GM18907 (cell line): ENCODE measurements around the gene CCDC177.

Source experiments
- ATAC-seq: cut with Tn5 transposase; IDR thresholded peaks from one replicate; pipeline ENCODE4 v1.9.1; 2021; ENCODE audit warnings: mild to moderate bottlenecking, moderate library complexity; ENCODE audit not compliant: unreplicated experiment

CCDC177 gene

DNA sequence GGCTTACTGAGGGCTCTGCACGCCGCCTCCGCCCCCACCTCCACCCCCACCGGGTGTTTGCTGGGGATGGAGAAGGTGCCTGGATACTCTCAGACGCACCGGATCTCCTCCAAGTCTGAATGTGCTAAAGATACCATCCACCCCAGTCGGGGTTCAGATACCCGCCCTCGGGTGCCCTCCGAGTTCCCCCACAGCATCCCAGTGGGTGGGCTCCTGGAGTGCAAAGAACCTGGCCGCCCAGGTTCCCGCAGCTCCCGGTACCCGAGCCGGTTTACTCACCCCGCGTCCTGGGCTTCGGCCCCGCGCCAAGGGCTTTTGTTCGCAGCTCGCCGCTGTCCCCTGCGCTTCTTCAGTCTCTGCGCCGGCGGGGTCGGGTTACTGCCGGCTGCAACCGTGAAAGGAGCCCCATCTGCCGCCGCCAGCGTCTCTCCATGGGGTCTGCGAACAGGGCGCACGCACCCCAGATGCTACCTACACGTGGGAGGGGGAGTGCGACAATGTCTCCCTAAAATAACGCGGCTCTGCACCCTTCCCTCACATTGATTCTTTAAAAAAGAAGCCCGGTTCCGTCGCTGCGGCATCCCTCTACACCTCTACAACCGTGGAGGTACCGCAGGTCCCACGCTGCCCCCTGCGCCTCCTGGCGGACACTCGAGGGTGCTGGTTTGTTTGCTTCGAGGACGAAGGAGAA lies at the start of gene CCDC177:
TSS of gene CCDC177 (minus strand) at position 609 of the 691 bp plus-strand sequence. CDS start 1,249 bp downstream, outside the sequence.
- ATAC-seq = no peak

DNA sequence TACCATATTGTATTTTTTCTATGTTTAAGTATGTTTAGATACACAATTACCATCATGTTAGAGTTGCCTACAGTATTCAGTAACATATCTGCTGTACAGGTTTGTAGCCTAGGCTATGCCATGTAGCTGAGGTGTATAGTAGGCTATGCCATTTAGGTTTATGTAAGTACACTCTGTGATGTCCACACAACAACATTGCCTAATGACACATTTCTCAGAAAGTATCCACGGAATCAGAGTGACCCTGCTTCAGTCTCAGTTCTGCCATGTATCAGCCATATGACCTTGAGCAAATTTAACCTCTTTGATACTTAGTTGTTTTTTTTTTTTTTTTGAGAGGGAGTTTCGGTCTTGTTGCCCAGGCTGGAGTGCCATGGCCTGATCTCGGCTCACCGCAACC lies 49.5 kb upstream of the CCDC177 start:
- ATAC-seq = no peak

DNA sequence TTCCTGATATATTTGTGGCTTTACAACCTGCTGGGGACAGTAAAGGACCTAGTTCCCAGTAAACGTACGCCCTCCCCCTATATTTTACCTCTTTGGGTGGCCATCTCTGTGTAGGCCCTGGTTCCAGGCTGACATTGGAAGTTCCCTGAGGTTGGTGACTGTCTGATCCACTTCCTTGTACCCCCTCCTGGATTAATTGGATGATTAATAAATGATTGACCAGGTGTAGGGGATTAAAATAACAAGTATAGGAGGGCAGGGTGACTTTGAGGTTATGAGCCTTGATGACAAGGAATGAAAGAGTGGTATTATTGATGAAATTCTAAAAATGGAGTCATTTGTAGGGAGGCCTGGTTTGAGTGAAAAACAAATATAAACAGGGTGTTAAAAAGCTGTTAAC lies 46.3 kb upstream of the CCDC177 start:
- ATAC-seq = no peak

DNA sequence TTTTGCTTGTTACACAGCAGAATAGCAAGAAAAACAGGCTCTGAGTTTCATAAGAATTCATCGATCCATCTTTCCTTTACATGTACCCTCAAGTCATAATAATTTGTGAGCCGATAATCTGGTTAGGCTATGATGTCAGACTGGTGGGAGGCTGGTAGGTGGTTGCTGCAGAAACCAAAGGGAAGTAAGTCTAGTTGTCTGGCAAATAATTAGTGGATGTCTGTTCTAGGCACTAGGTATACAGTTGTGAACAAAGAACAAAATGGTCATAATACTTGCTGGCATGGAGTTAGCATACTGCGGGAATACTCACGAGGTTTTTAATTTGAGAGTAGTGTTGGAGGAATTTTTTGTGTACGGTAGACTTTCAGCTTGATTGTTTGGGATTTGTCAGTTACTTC lies 45.5 kb upstream of the CCDC177 start:
- ATAC-seq = no peak

DNA sequence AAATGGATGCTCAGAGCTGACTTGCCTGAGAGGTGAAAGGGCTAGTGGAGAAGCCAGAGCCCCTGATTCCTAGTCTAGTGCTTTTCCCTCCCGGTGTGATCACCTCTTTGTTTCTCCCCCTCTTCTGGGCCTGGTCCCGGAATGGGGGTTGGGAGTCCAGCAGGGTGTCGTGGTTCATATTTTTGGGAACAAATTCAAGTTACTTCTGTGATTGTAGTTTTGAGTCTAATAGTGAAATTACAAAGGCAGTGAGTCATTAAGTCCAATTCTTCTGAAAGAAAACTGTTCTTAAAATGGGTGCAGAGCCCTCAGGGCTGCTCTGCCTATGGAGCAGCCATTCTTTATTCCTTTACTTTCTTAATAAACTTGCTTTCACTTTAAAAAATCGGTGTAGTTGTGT lies 44.3 kb upstream of the CCDC177 start:
- ATAC-seq = no peak

DNA sequence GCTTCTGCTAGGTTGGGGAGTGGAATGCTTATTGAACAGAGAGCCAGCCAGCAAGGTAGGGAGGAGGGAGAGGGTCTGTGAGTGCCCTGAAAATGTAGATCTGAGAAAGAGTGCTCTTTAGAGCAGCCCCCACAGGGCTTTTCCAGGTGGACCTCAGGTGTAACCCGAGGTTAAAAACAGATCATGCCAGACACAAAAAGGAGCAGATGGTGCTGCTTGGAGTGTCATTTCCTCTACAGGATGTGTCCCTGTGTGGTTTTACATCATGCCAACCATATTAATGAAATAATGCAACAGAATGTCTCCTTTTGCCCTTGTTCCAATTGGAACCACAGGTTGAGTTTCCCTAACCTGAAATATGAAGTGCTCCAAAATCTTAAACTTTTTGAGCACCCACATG lies 43.1 kb upstream of the CCDC177 start:
- no peak for ATAC-seq

DNA sequence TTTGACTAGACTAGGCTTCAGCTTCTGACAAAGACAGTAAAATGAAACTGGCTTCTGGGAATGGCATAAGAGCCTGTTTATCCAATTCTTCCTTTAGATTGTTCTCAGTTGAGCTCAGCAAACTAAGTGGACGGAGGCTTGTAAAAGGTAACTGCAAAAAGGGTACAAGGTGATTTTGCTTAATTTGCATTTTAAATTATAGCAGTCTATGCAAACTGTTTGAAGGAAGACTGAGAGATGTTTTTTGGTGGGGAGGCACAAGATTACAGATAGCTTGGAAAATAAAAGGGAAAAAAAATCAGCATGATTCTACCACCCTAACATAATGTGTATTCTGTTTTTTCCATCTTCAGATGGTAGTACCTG lies 41.7 kb upstream of the CCDC177 start:
- ATAC-seq = no peak

DNA sequence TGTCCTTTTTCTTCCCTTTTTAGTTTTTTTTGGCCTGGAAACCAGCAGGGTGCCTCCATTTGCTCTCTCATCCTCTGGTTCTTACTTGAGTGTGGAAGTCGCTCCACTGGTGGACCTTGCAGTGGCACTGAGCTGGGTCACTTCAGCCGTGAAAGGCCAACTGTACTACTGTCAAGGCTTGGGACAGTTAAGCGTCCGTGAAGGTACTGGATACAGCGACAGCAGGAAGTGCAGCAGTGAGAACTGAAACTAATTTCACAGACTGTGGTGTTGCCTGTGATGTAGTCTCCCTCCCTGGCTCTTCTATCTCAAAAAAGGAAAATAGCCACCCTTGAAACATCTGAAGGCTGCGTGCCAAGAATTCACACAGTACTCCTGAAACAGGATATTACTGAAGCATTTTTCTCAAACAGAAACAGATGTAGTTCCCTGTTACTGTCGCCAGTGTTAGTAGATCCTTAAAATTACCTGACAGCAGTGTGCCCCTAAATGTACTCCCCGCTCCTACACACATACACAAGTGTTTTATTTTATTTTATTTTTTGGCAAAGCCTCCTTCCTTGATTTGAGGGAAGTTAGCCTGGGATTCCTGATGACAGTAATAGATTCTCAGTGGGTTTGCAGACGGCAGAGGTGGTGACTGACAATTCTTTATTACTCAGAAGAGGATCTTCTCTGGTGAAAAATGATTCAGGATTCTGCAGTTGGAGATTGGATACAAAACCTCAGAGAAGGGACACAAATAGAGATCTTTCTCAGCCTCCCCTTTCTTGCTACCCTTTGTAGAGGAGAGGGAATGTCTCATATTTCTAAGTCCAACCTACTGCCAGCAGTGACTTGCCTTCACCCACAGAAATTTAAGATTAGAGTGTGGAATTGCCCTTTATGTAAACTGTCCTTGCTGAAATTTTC lies 41.1 kb upstream of the CCDC177 start:
- peak; percentile 52 for ATAC-seq

DNA sequence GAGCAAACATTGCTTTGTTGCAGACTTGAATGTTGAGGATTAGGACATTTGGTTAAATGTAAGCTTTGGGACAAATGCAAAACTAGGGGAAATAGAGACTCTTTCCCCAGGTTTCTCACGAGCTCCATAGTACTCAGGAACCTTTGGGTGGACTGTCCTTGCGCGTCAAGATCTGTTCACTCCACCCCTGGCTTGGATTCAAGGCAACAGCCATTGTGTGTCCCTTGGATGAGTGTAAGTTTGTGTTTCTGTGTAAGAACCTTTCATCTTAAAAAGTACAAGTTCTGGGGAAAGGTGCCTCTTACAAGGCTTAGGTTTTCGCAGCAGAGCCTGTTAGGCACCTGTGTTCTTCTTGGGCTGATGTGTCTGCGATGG lies 40.4 kb upstream of the CCDC177 start:
- ATAC-seq = no peak

DNA sequence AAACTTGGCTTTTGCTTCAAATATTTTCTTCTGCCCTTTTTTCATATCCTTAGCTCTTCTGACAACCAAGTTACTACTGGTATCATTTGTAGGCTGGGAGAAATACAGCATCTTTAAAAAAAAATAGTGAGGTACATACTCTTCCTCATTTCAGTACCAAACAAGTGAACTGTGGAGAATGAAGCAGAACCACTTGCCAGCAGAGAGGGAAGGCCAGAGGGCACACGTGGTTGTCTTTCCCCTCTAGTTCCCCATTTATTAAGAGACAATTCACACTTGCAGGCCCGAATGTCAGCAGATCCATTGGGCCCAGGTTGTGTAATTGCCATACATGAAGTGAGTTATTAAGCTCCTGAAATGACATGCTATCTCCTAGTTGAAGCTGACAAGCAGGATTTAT lies 39.9 kb upstream of the CCDC177 start:
- ATAC-seq = no peak

DNA sequence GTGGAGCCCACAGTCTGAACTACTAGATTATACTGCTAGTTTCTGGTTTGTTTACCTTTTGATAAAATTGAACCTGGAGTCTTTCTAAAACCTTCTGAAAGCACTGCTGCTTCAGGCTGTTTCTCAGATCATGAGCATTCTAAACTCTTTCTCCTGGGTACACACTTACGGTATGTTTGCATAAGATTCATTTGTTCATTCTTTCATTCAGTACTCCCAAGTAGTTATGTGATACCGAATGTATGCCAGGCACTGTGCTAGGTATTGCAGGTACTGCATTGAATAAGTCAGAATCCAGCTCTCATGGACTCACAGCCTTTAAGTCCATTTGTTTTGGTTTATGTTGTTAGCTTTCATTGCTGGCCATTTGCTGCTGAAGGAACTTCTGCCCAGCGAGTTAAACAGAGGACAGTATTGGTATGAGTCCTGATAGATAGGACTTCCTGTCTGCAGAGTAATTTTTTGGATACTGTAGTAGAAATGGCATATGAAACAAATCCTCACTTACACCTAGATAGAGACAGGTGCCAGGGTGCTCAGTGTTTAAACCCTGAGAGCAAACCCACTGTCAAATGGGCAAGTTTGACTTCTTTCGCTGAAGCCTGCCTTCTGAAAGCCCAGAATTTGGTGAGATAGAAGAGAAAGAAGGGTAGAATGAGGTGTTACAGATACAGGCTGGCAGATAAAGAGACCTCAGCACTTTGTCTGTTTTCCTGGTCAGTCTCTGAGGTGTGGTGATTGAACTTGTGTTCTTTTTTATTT lies 38.8 kb upstream of the CCDC177 start:
- no peak for ATAC-seq

DNA sequence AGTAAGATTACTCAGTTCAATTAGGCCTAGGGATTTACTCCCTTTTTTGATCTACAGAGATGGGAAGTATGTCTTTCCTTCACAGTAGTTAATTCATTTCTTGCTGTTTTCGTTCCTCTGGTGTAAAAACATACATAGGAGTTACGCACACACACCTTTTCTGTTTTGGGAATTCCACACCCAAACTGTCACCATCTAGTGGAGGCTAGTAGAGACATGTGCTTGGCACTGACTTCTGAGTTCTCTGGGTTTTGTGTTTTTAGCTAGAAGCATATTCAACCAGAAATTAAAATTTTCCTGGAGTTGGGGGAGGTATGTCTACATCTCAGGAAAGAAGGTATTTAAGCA lies 38.1 kb upstream of the CCDC177 start:
- no peak for ATAC-seq

DNA sequence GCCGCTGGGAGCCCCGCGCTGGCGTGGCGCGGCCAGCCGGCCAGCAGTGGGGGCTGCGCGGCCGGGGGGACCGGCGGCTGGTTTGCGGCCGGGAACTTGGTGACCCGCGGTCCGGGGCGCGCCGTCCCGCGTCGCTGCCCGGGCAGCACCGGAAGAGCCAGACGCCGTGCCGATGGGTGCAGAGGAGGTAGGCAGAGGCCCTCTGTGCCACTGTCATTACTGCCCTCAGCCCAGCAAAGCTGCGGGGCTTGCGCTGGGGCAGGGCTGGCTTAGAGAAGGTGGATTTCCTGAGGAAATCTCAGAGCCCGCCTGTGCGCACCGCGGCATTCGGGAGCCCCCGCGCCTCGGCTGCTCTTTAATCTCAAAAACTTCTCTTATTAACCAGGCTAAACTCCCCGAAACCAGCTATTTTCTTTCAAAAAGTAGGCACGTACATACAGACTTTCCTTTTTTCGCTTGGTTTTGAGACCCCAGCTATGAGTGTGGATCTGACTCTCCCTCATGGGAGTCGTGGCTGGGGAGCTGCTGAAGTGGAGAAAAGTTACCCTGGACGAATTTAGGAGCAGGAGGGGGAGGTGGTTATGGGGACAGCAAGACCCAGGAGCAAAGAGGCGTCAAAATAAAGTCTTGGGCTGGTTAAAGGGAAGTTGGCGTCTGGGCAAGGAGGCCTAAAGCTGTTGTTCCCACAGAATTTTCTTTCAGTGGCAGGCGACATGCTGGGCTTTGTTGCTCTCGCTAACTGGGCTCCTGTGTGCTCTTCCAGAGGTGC lies 37.5 kb upstream of the CCDC177 start:
- ATAC-seq = peak; percentile 27

DNA sequence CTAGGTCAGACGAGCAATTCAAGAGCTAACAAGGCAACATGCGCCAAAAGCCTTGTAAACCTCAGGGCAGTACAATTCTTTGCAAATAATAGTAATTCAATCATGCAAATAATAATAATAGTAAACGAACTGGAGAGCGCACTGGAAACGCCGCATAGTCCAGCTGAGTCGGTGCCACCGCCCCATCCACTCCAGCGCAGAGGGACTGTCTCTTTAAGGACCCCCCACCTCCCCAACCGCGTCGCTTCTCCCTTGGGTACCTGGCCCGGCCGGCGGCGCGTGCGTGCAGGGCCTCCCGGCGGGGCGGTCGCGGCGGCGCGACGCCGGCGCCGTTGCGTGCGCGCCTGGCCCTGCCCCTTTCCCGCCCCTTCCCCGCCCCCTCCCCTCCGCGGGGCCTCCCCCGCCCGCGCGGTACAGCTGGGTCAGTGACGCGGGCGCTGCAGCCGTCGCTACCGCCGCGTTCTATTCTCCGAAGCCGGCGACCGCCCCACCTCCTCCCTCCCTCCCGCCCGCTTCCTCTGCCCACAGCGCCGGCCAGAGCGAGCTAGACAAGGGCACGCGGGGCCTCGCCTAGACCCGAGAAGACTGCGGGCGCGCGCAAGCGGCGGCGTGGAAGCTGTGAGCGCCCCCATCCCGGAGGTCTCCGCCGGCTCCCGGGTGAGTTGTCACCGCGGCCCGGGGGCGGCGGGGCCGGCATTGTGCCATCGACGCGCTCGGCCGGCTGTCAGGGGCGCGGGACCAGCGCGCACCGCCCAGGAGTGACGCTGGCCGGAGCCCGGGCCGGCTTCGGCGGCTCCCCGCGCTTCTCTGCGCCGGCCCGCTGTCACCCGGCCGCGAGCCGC lies 36.7 kb upstream of the CCDC177 start, which contains the start of gene SUSD6:
TSS of gene SUSD6 (plus strand) at position 425 of the 842 bp plus-strand sequence. CDS start 46,997 bp downstream, outside the sequence.
- peak; percentile 55 for ATAC-seq

DNA sequence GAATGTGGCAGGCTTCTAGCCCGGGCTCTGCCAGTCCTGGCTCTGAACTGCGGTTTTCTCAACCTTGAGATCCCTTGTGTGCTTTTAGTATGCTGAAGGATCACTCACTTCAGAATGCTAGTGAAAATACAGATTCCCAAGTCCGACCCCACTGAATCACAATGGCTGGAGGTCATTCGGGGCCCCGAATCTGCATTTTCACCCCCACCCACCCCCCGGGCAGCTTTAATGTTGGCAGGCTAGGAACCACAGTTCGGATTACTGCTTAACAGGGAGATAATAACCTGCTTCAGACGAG lies 36.2 kb upstream of the CCDC177 start:
- no peak for ATAC-seq

DNA sequence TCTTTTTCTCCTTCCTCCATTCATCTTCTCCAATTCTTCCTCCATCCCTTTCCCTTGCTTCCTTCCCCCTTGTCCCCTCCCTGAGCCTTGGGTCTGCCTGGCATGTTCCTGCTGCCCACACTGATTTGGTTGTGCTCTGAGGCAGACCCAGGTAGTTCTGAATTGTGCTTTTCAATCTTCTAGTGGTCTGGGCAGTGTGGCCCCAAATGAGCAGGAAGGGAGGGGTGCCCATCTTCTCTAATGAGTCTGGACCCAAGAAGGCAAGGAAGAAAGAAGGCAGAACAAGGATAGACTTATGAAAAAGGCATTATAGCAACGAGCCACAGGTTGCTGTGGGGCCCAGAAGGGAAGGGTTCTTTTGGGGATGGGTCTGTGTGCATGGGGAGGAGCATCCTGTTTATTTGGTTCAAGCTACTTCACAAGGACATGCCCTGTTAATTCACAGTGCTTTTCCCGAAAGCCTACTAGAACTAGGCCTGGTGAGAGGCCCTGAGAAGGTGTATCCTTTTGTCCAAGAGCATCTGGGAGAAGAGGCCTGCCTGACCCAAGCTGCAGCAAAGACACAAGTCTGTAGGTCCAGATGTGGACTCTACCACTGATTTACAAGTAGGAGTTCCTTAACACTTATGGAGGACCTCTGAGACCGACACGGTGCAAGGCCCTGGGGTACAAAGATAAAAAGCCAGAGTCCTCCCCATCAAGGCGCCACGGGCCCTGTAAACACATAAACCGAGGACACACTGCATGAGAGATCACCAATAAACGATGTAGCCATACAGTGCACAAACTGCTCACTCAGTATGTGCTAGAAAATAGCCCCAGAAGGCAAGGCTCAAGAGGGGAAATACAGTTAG lies 35.6 kb upstream of the CCDC177 start:
- ATAC-seq = no peak

DNA sequence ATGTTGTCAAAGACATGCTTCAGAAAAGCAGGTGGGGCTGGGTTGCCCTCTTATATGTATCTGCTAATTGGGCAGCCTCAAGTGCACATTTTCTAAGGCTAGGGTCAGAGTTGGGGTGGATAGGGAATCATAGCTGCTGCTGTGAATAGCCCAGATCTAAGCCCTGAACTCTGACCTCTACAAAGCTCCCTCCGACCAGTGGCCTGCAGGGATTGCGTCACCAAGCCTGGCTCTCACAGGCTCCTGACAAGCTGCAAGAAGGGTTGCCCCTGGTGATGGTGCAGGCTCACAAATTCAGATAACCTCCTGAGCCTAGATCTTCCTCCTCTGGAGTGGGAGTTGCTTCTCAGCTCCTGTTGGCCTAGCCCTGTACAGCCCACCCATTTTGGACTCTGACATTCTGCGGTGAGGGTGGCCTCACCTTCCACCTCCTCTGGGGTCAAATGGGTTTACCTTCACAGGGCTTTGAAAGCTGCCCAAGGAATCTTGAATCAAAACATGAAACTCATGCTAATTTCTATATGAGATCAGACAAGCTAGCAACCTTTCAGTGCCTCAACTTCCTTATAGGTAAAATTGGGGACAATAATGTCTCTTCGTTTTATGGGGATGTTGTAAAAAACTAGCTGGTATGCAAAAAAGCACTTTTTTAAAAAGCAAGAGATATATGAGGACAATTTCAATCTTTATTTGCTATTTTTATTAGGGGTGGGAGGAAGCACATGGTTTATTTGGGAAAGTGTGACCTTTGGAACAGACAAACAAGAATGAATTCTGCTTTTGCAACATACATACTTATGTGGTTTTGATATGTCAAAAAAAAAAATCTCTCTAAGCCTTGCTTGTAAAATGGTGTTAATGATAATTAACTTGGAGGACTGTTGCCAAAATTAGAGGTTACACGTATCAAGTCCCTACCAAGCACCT lies 31.9 kb upstream of the CCDC177 start:
- ATAC-seq = no peak

DNA sequence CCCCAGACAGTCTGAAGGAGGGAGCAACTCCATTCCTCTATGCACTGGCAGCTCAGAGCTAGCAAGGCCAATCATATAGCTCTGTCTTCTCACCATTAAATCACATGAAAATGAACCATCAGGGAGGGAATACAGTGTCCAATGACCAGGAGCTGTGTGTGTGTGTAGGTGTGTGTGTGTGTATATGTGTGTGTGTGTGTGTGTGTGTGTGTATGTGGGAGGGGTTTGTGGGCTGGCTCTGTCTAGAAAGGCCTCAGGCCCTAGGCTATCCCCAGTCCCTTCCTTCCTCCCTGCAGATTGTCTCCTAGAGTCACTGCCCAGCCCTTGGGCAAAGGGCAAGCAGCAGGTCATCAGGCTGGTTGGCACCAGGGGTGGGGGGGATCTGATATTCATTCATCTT lies 31.1 kb upstream of the CCDC177 start:
- ATAC-seq = no peak
